ENCODE measurements around the gene DGKZ.
A peak's percentile ranks its signal among the peaks of the same experiment; 100 is the strongest.
"Not testable (repeated sequence)": the region's sequence is repeated elsewhere in the genome, so short reads cannot be mapped to it uniquely, and the experiment has no call there.

DGKZ gene, protein sequence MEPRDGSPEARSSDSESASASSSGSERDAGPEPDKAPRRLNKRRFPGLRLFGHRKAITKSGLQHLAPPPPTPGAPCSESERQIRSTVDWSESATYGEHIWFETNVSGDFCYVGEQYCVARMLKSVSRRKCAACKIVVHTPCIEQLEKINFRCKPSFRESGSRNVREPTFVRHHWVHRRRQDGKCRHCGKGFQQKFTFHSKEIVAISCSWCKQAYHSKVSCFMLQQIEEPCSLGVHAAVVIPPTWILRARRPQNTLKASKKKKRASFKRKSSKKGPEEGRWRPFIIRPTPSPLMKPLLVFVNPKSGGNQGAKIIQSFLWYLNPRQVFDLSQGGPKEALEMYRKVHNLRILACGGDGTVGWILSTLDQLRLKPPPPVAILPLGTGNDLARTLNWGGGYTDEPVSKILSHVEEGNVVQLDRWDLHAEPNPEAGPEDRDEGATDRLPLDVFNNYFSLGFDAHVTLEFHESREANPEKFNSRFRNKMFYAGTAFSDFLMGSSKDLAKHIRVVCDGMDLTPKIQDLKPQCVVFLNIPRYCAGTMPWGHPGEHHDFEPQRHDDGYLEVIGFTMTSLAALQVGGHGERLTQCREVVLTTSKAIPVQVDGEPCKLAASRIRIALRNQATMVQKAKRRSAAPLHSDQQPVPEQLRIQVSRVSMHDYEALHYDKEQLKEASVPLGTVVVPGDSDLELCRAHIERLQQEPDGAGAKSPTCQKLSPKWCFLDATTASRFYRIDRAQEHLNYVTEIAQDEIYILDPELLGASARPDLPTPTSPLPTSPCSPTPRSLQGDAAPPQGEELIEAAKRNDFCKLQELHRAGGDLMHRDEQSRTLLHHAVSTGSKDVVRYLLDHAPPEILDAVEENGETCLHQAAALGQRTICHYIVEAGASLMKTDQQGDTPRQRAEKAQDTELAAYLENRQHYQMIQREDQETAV

DNA sequence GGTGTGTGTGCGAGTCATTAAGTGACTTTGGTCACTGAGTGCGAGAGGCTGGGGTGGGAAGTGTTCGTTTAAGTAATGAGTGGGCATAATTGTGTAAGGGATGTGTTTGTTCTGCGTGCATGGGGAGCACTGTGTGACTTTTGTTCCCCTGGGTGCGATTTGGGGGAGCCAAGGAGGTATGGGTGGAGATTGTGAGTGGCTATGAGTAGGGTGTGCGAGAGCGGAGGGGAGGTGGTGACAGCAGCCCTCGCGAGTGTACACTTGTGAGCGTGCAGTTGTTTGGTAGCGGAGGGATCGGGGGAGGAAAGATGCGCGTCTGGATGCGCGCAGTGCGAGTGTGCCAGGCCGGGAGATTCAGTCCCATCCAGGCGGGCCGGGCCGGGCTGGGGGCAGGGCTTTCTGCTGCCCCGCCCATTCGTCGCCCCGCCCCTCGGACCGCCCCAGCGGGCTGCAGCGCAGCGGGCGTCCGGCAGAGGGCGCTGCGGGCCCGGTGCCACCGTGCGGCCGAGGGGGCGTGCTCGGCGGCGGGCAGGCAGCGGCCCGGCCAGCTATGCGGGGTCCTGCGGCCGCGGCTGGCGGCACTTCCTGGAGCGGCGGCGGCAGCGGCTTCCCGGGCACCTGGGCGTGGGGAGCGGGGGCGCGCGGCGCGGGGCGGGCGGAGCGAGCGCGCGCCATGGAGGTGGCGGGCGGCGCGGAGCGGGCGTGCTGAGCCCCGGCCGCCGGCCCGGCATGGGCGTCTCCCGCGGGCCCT lies at the start of gene DGKZ:
Gene DGKZ, plus strand, starts transcription at position 578 of the 751 bp plus-strand sequence. CDS start 197 bp downstream, outside the sequence.
- peak; percentile 89 for DNase-seq (ENCODE audit: low spot score)

DNA sequence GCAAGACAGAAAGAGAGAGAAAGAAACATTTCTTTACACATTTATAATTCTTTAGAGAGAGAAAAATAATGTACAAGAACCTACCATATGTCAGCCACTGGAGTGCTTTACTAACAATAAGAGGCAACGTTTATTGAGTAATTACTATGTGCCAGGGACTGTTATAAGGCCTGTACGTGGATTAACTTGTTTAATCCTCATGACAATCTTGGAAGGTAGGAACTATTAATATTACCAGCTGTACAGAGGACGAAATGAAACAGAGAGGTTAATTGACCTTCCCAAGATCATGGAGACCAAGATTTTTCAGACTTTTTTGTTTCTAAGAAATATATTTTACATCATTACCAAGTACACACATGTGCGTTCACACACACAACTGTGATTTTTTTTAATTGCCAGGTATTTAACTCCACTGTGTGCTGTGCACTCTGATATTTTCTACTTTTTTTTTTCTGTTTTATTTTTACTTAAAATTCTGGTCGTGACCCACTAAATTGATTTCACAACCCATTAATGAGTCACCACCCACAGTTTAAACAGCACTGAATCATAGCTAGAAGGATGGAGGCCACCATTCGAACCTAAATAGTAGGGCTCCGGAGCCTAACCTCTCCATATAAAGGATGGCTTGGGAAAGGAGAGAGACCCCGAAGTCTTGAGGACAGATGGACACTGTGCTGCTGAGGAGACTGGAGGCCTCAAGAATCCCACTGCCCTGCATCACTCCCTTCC lies 48.4 kb upstream of the DGKZ start:
- DNase-seq (ENCODE audit: low spot score), result no peak

DNA sequence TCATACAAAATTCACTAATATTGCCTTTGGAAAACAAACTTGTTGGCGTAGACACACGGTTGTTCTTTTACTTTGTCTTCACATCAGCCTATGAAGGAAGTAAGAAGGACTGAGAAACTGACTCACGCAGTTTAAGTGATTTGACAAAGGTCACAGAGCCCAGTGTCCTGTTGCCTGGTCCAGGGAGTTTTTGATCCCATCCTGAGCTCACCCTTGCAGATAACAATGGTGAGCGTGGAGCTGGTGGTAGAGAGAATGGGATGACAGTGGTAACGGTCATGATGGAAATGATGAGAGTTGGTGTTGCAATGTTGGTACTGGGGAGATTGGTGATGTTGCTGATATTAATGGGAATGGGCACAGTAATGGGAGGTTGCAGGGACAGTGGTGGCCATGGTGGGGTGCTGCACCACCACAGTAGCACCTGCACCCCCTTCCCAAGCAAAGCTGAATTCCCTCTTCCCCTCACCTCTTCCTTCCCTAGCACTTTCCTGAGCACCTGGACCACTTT lies 47.8 kb upstream of the DGKZ start:
- no peak for DNase-seq (ENCODE audit: low spot score)

DNA sequence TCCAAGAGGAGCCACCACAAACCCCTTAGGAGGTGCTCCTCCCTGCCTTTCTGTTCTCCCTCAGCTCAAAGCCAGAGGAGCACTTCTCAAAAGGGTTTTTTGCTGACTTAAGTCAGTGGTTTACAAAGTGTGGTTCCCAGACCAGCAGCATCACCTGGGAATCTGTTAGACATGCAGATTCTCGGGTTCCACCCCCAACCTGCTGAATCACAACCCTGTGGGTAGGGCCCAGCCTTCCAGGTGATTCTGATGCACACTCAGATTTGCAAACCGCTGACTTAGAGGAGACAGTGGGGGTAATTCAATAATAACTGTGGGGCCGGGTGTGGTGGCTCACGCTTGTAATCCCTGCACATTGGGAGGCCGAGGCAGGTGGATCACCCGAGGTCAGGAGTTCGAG lies 47.0 kb upstream of the DGKZ start:
- DNase-seq (ENCODE audit: low spot score), result no peak

GRCh38 chr11:46302866-46303265 lies 44.4 kb upstream of the DGKZ start:
- DNase-seq (ENCODE audit: low spot score), result no peak

- DNase-seq (ENCODE audit: low spot score), result not testable (repeated sequence)
Measured at GRCh38 chr11:46304036-46304435, 43.2 kb upstream of the DGKZ start.

- DNase-seq (ENCODE audit: low spot score), result no peak
Measured at GRCh38 chr11:46304605-46305179, 42.6 kb upstream of the DGKZ start.

DNA sequence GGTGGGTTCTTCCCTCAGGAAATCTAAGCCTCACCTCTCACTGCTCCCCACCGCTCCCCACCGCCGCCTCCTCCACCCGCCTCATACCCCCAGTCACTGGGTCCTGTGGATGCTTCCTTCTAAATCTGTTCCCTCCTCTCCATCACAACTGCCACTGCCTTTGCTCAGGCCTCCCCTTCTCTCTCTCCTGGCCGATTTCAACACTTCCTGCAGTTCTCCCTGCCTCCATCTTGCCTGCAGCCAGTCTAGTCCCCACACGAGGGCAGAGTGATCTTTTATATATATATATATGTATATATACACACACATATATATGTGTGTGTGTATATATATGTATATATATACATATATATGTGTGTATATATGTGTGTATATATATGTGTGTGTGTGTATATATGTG lies 42.0 kb upstream of the DGKZ start:
- no peak for DNase-seq (ENCODE audit: low spot score)

- no peak for DNase-seq (ENCODE audit: low spot score)
Measured at GRCh38 chr11:46306296-46306853, 40.9 kb upstream of the DGKZ start.

GRCh38 chr11:46307369-46307768 lies 39.9 kb upstream of the DGKZ start:
- no peak for DNase-seq (ENCODE audit: low spot score)

DNA sequence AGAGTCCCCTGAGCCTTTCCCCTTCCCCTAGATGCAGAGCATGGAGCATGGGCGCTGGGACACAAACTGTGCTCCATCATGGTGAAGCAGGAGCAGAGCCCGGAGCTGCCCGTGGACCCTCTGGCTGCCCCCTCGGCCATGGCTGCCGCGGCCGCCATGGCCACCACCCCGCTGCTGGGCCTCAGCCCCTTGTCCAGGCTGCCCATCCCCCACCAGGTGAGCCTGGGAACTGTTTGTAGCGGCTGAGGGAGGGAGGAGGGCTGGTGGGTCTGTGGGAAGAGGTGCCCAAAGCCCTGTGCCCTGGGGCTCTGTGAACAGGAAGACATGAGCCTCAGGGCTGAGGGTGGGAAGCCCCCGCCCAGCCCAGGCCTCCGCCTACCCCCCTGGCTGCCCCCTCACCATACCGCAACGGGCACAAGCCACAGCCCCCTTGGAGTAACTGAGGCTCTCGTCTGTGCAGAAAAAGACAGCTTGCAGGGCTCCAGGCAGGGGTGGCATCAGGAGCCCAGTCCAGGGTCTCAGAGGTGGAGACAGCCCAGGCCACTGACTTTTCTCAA lies 39.4 kb upstream of the DGKZ start:
- DNase-seq (ENCODE audit: low spot score), result no peak

GRCh38 chr11:46308631-46309419 lies 38.4 kb upstream of the DGKZ start:
- DNase-seq (ENCODE audit: low spot score), result peak; percentile 69

- DNase-seq (ENCODE audit: low spot score), result no peak
Measured at GRCh38 chr11:46309814-46310259, 37.4 kb upstream of the DGKZ start.

DNA sequence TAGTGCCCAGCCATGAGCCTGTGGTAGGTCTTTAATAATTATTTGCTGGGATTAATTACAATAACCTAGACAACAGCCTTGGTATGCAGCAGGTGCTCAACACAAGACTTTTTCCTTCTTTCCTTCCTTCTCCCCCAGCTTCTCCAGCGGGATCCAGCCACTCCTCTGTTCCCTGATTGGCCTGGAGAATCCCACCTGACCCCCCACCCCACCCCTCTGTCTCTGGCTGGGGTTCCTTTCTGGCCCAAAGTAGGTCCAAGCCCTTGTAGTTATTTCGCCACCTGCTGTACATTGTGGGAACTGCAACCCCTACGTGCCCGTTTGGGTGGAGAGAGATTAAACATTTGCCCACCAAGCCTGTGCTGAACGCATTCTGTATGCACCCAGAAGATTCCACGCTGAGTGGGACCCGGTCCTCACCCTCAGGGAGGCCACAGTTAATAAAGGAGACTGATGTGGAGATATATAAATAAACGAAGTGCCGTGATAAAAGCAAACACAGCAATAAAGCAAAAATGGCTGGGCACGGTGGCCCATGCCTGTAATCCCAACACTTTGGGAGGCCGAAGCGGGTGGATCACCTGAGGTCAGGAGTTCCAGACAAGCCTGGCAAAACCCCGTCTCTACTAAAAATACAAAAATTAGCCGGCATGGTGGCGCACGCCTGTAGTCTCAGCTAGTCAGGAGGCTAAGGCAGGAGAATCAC lies 32.1 kb upstream of the DGKZ start:
- peak; percentile 88 for DNase-seq (ENCODE audit: low spot score)

GRCh38 chr11:46315783-46316563 lies 31.3 kb upstream of the DGKZ start:
- no peak for DNase-seq (ENCODE audit: low spot score)

DNA sequence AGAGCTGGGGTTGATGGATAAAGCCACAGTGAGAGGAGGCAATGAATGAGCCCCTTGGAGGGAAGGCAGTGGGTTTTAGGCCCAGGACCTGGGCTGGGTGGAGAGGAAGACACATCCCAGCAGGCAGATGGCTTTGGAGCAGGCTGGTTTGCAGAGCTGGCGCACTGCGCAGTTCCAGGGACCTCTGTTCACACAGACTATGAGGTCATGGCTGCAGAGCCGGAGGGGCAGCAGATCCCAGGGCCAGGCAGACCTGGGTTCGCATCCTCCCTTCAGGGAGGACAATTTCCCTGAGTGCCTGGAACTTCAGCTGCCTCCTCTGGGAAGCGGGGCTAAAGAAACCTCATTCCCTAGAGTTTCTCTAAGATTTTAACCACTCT lies 28.2 kb upstream of the DGKZ start:
- DNase-seq (ENCODE audit: low spot score), result no peak

DNA sequence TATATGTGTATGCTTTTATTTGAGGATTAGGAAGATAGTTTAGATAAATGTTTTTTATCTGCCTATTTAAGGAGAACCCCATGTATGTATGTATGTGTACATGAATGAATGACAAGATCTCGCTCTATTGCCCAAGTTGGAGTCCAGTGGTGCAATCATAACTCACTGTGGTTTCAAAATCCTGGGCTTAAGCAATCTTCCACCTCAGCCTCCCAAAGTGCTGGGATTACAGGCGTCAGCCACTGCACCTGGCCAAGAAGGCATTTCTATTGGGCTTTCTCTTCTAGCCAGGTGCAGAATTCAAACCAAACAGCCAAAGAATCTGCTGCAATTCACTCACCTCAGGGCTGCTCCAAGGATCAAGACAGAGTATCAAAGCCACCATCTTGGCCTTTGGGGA lies 25.5 kb upstream of the DGKZ start:
- no peak for DNase-seq (ENCODE audit: low spot score)

GRCh38 chr11:46322759-46323158 lies 24.5 kb upstream of the DGKZ start:
- DNase-seq (ENCODE audit: low spot score), result no peak

Data from COLO829 (cell line).